Bone marrow (tissue), 2 donors: Measurements from ENCODE around the gene NCLN.
"Not testable (repeated sequence)": the region's sequence is repeated elsewhere in the genome, so short reads cannot be mapped to it uniquely, and the experiment has no call there.

Experiments used
- DNase-seq, 2 donors: peaks; one replicate each; lab custom pipeline; 2025; lab: John Stamatoyannopoulos, UW

NCLN gene

GRCh38 chr19:3183721-3184641 is 1.7 kb upstream of the NCLN start:
- DNase-seq = no peak

GRCh38 chr19:3184847-3185460 is 776 bp upstream of the NCLN start:
- peak in 1 of 2 donors; percentile 69 for DNase-seq

- DNase-seq = no peak
These were observed 494 bp downstream of the NCLN start for GRCh38 chr19:3186160-3186688.

GRCh38 chr19:3186891-3187661 is 1.3 kb downstream of the NCLN start:
- no peak for DNase-seq

GRCh38 chr19:3187662-3188511 is 2.2 kb downstream of the NCLN start:
- no peak for DNase-seq

GRCh38 chr19:3188627-3189596 is 3.2 kb downstream of the NCLN start:
- DNase-seq = no peak

GRCh38 chr19:3189702-3190469 is 4.2 kb downstream of the NCLN start:
- DNase-seq = no peak

- no peak for DNase-seq
These were observed 4.7 kb downstream of the NCLN start for GRCh38 chr19:3190470-3190770.

- no peak for DNase-seq
These were observed 5.4 kb downstream of the NCLN start for GRCh38 chr19:3190921-3191805.

- not testable (repeated sequence) for DNase-seq
These were observed 6.0 kb downstream of the NCLN start for GRCh38 chr19:3191806-3192104.

GRCh38 chr19:3192228-3192635 is 6.5 kb downstream of the NCLN start:
- no peak for DNase-seq

GRCh38 chr19:3192684-3193083 is 7.0 kb downstream of the NCLN start:
- no peak for DNase-seq

- peak in 1 of 2 donors; percentile 81 for DNase-seq
These were observed 7.8 kb downstream of the NCLN start for GRCh38 chr19:3193256-3194105.

- no peak for DNase-seq
These were observed 8.7 kb downstream of the NCLN start for GRCh38 chr19:3194106-3195087.

- no peak for DNase-seq
These were observed 10.6 kb downstream of the NCLN start for GRCh38 chr19:3196064-3196932.

GRCh38 chr19:3196933-3197205 is 11.1 kb downstream of the NCLN start:
- no peak for DNase-seq
